ENCODE measurements around the gene CNST.

CNST gene, protein sequence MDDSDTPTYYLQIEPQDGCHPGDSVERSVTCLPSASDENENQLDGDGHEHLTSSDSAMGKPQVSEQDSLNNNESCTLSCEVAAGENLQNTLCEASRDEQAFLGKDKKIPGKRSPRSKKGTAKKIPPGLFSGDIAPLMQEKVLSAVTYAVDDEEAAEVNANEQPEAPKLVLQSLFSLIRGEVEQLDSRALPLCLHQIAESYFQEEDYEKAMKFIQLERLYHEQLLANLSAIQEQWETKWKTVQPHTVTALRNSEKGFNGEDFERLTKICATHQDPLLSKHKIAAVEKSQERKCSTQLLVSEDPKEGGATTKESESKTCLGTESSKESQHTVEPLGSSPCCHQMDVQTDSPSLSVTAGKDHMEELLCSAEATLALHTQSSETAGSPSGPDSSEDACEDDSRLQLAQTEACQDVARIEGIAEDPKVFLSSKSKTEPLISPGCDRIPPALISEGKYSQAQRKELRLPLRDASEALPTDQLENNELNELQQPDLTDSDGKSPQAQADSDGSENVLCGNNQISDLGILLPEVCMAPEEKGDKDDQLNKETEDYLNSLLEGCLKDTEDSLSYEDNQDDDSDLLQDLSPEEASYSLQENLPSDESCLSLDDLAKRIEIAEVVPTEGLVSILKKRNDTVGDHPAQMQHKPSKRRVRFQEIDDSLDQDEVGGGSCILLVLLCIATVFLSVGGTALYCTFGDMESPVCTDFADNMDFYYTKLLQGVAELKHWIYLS

GRCh38 chr1:246566128-246566812 lies at the start of gene CNST, which contains the start of gene TFB2M:
Gene CNST (plus strand): TSS chr1:246566456. CDS start chr1:246591563, 25,107 bp downstream.
Gene TFB2M (minus strand): TSS chr1:246566261. CDS start chr1:246566138, 123 bp downstream.
- DNase-seq = peak; percentile 98

DNA sequence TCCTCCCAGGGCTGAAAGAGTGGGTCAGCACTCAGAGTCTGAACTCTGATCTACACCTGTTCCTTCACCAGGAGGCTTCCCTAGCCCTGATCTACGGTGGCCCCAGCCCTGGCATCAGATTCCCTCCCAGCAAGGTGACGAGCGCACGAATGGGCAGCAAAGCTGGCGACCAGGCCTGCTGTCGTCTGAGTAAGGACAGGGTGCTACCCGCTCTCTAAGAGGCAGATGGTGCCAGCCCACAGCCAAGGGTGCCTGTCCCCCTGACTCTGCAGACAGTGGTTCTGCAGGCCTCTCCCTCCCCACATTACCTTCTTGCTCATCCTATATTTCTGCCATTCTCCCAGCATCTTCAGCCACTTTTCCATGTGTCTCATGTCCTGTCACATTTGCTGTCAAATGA lies 48.9 kb upstream of the CNST start:
- no peak for DNase-seq

DNA sequence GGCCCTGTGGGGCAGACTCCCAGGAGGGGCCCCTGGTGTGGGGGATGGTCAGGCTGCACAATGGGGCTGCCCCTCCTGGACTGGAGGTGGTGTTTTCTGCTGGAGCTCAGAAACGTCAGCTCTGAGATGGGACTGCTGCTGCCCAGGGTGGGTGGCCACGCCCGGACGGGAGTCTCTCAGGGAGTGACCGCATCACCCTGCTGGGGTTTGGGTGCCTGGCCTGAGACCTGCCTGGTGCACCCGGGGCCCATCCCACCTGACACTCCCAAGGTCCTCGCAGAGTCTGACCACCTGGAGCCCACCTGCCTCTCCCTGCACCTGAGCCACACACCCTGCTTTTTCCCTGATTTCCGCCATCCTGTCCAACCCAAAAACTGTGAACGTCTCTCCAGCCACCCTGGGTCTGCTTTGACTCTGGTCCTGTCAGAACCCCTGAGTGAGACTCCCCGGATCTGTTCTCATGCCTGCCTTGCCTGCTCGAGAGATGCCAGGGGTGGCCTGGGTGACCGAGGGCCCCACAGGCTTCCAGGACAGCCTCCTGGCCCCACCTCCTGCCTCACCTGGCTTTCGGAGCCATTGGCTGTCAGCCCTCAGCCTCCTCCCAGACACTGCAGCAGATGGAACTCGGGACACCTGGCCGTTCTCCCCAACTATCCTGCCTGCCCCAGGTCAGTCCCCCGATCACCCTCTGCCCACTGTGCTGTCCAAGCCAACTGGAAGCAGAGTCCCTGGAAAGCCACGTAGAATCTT lies 47.6 kb upstream of the CNST start:
- no peak for DNase-seq

- no peak for DNase-seq
These were observed 46.7 kb upstream of the CNST start for GRCh38 chr1:246519514-246519913.

DNA sequence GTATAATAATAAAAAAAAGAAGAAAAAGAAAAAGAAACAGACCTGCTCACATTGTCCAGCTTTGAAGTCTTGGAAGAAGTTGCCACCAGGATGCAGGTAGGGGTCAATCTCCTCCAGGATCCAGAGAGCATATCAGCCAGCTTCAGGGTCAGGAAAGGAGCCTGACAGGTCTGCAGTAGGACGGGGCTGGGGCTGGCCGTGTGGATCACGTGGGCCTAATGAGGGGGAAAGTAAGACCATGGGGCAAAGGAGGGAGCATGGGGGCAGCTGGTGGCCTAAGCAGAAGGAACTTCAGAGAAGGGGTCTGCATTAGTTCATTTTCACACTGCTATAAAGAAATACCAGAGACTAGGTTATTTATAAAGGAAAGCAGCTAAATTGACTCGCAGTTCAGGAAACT lies 39.9 kb upstream of the CNST start:
- no peak for DNase-seq

DNA sequence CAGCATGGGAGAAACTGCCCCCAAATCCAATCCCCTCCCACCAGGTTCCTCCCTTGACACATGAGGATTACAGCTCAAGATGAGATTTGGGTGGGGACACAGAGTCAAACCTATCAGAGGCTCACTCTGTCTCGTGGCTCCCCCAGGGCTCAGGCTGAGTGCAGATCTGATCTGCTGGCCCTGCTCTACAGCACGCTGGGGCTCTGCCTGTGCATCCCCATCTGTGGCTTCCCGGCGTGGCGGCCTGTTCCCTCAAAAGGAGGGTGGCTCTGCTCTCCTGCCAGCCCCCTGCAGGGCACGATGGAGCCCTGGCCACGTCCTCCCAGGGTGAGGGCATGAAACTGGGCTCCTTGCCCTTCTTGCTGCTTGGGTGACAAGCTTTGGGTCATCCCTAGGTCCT lies 39.3 kb upstream of the CNST start:
- DNase-seq = no peak

DNA sequence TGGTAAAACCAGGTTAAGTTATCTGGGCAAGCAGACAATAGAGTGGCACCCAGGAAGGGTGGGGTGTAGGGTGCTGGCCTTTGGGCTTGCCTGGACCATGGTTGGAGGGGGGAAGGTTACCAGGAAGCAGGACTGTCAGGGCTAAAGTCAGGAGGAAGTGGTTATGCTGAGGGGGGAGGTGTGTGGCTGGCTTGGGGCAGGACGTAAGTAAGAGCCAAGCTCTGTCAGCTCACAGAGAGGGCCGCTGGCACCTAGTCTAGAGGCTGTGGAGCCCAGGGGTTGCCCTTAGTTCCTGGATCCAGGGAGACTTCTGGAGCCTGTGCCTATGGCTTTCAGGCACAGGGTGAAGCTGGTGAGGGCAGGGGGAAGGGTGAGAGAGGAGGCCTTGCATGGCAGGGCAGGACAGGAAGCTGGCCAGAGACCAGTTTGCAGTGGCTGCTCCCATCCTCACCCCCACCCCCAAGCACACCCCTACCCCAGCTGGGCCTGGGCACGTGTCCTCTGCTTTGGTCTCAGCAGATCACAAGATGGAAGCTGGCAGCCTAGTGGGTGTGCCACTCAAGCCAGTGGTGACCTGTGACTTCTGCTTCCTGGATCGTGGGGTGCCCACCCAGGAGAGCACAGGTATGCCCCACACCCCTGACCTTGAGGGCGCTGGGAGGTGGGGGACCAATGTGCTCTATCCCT lies 38.7 kb upstream of the CNST start:
- DNase-seq = peak; percentile 10

- no peak for DNase-seq
These were observed 37.1 kb upstream of the CNST start for GRCh38 chr1:246528933-246529731.

DNA sequence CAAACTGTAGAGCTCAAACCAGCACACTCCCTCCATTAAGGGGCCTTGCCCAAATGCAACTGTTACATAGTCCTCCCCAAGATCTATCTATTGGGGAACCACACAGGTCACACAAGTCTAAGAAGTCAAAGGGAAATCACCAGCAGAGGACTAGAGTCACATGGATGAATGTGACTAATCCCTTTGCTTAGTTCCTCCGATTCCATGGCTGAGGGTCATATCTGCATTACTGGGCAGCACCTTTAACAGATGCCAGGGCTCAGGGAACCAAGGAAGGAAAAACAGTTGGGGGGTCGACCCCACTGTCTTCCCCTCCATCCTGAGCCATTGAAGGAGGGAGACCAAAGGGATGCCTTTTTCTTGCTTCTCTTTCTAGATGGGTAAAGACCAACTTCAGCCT lies 35.8 kb upstream of the CNST start:
- DNase-seq = no peak

DNA sequence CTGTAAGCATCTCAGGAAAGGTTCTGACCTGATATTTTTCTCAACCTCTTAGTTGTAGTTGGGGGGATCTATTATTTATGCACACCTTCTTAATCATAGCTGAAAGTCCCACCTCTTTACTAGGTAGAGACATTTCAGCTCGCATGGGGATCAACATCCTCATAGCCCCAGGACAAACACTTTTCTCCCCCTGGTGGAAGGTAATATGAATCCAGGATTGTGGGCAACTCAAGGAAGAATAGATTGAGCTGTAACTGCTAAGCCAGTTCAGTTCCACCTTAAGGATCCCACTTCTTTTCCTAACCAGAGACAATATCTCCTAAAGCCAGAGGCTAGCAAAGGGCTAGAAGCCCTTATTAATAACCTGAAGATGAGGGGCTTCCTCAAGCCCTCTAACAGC lies 33.7 kb upstream of the CNST start:
- no peak for DNase-seq

DNA sequence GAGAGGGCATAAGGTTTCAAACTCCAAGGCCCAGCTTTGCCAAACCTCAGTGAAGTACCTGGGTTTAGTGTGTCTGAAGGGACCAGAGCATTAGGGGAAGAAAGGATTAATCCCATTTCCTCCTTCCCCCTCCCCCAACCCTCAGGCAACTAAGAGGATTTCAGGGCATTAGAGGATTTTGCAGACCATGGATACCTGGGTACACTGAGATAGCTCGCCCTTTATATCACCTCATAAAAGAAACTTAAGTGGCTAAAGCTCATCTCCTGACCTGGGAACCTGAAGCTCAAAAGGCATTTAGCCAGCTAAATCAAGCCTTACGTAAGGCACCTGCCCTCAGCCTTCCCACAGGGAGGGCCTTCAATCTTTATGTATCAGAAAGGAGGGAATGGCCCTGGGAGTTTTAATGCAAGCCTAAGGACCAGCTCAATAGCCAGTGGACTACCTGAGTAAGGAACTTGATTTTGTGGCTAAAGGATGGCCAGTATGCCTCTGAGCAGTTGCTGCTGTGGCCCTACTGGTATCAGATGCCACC lies 32.8 kb upstream of the CNST start:
- DNase-seq = no peak

- no peak for DNase-seq
These were observed 32.1 kb upstream of the CNST start for GRCh38 chr1:246534114-246534513.

- DNase-seq = no peak
These were observed 28.8 kb upstream of the CNST start for GRCh38 chr1:246537441-246537840.

GRCh38 chr1:246537887-246538286 lies 28.4 kb upstream of the CNST start:
- DNase-seq = no peak

- no peak for DNase-seq
These were observed 25.3 kb upstream of the CNST start for GRCh38 chr1:246540738-246541491.

DNA sequence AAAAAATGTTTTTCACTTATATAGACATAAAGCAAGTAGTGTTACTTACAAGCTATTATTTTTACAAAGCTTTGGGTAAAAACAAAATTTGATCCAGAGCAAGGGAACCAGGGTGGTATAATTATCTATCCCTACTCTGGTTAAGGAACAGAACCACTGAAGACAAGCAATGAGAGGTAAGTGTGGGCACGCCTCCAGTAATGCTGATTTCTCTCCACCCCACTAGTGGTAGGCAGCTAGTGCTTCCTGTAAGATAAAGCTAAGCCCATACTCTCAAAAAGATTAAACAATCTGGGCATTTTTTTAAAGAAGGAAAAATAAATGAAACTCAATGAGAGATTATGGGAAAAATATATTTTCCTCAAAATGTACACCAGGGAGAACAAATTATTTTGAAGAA lies 22.3 kb upstream of the CNST start:
- no peak for DNase-seq

- no peak for DNase-seq
These were observed 16.6 kb upstream of the CNST start for GRCh38 chr1:246549665-246550064.

DNA sequence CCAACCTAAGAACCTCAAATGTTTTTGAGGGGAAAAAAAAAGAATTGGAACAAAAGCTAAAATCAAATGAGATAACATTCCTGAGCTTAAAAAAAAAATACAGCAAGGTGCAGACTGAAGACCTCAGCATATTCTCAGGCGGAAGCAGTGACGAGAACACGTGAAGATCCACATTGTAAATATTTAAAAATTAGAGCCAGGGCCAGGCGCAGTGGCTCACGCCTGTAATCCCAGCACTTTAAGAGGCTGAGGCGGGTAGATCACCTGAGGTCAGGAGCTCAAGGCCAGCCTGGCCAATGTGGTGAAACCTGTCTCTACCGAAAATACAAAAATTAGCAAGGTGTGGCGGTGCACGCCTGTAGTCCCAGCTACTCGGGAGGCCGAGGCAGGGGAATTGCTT lies 15.9 kb upstream of the CNST start:
- no peak for DNase-seq

DNA sequence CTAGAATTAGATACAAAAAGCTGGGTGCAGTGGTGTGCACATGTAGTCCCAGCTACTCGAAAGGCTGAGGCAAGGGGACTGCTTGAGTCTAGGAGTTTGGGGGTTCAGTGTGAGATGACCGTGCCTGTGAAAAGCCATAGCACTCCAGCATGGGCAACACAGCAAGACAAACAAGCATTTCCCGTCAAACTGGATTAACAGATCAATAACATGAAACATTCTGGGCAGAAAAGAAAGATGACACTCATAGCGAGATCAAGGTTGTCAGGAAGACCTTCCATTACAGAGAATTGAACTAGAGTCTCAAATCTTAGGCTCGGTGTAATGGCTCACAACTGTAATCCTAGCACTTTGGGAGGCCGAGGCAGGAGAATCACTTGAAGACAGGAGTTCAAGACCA lies 14.1 kb upstream of the CNST start:
- no peak for DNase-seq

DNA sequence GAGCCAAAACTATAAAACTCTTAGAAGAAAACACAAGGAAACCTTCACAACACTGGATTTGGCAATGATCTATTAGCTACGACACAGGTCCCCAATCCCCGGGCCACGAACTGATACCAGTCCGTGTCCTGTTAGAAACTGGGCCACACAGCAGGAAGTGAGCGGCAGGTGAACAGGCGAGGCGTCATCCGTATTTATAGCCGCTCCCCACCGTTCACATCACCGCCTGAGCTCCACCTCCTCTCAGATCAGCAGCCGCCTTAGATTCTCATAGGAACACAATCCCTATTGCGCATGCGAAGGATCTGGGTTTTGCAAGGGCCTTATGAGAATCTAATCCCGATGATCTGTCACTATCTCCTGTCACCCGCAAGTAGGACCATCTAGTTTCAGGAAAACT lies 12.1 kb upstream of the CNST start:
- DNase-seq = no peak
